ENCODE measurements around the gene ERBIN.
"Not testable (repeated sequence)": the region's sequence is repeated elsewhere in the genome, so short reads cannot be mapped to it uniquely, and the experiment has no call there.

ERBIN gene

GRCh38 chr5:65923339-65923738, 3.0 kb upstream of the ERBIN start:
- DNase-seq, result no peak

GRCh38 chr5:65924366-65925043, 1.9 kb upstream of the ERBIN start:
- DNase-seq, result no peak

- peak; percentile 51 for DNase-seq
Measured at GRCh38 chr5:65925044-65925600, 1.3 kb upstream of the ERBIN start.

DNA sequence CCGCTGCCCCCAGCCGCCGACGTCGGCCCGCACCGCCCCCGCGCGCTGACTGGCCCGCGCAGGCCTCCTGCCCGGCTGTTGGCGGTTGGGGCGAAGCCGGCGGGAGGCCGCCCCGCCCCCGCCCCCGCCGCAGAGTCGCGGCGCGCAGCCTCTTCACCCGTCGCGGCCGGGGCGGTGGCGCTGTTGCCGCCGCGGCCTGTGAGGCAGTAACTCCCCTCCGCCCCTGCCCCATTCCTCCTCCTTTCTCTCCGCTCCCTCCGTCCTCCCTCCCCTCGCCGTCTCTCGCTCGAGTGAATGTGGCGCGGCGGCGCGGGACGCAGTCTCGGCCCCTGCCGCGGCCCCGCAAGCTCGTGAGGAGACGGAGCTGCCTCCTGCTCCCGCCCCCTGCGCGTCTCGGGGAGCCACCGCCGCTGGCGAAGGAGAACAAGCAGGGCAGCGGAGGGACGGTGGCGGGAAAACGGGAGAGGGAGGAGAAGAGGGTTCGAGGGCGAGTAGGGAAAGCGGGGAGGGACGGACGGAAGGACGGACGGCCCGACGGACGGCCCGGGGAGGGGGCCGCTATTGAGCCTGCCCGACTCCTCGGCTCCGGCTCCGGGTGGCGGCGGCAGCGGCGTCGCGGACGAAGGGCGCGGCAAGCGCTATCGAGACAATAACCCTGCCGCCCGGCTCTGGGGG, 637 bp upstream of the ERBIN start:
- DNase-seq, result peak; percentile 68

DNA sequence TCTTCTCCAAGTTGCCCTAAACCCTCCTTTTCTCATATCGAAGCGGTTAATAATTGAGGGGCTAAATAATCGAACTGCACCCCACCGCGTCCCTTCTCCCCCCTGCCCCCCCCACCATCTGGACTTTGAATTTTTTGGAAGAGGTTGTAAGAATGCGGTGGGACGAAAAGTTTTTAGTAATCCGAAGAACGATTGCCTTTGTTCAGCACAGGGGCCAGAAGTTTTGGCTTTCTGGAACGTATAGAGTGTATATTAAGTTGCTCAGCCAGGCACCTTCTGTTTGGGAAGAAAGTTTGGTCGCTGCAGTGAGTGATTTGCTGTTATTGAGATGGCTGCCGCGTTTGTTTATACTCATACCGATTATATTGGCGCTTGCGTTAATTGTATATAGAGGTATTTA, 518 bp downstream of the ERBIN start:
- no peak for DNase-seq

- peak; percentile 38 for DNase-seq
Measured at GRCh38 chr5:65927503-65928321, 1.3 kb downstream of the ERBIN start.

GRCh38 chr5:65928322-65928752, 2.0 kb downstream of the ERBIN start:
- DNase-seq, result no peak

GRCh38 chr5:65928860-65929259, 2.5 kb downstream of the ERBIN start:
- no peak for DNase-seq

- no peak for DNase-seq
Measured at GRCh38 chr5:65932676-65933075, 6.3 kb downstream of the ERBIN start.

- DNase-seq, result no peak
Measured at GRCh38 chr5:65933295-65933694, 6.9 kb downstream of the ERBIN start.

DNA sequence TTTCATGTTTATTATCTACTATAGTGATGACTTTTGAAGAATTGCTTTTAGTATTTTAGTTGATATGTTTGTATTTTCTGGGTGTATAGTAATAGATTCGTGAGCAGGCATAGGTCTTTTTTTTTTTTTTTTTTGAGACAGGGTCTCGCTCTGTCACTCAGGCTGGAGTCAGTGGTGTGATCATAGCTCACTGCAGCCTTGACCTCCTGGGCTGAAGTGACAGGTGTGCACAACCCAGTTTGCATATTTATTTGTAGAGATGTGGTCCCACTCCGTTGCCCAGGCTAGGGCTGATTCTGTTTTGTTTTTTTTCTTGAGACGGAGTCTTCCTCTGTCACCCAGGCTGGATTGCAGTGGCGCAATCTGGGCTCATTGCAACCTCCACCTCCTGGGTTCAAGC, 11.9 kb downstream of the ERBIN start:
- DNase-seq, result no peak

- no peak for DNase-seq
Measured at GRCh38 chr5:65943771-65944170, 17.4 kb downstream of the ERBIN start.

- no peak for DNase-seq
Measured at GRCh38 chr5:65946198-65946745, 19.9 kb downstream of the ERBIN start.

GRCh38 chr5:65948115-65948747, 21.9 kb downstream of the ERBIN start:
- DNase-seq, result no peak

- no peak for DNase-seq
Measured at GRCh38 chr5:65951330-65951729, 25.0 kb downstream of the ERBIN start.

- no peak for DNase-seq
Measured at GRCh38 chr5:65952259-65952658, 25.9 kb downstream of the ERBIN start.

DNA sequence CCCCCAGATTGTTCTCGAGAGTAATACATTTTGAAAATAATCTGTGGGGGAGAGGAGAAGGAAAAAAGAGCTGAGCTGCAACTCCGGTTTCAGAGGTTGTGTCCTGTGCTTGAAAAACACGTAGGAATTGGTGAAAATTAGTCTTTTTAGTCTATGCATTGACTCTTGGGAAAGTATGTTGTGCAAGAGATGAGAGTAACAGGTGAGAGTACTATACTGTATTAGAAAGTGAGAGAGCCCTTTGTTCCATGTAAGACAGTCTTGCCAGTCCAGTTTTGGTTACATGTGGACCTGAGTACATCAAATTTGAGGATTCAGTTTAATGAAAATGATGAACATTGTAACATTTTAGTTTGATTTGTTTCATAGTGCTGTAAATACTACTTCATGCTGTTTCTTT, 27.8 kb downstream of the ERBIN start:
- no peak for DNase-seq

GRCh38 chr5:65955746-65956145, 29.4 kb downstream of the ERBIN start:
- no peak for DNase-seq

DNA sequence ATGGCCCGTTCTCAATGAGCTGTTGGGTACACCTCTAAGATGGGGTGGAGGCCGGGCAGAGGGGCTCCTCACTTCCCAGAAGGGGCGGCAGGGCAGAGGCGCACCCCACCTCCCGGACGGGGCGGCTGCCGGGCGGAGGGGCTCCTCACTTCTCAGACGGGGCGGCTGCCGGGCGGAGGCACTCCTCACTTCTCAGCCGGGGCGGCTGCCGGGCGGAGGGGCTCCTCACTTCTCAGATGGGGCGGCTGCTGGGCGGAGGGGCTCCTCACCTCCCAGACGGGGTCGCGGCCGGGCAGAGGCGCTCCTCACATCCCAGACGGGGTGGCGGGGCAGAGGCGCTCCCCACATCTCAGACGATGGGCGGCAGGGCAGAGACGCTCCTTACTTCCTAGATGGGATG, 31.3 kb downstream of the ERBIN start:
- DNase-seq, result not testable (repeated sequence)

GRCh38 chr5:65961633-65962032, 35.3 kb downstream of the ERBIN start:
- no peak for DNase-seq

GRCh38 chr5:65967288-65968066, 41.1 kb downstream of the ERBIN start:
- no peak for DNase-seq
